ENCODE measurements around the gene SPATS2.

DNA sequence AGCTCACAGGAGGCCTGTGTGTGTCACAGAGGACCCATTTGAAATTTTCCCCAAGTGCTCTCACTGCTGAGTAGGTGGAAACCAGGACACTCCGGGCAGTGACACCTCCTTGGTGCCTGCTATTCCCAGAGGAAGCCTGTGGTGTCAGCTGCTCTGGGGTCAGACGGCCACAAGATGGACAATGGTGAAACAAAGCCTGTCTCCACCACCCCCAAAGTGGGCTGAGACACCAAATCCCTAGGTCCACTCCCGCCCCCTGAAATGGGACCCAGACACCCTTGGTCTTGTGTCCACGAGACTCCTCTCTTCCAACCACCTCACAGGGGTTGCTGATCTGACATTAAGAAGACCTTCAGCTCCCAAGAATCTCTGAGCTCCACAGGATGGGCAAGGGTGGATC lies 178.6 kb downstream of the SPATS2 start:
- no peak for TF ChIP-seq EP300 (IDR thresholded peaks at IDR 0.05)
- TF ChIP-seq, protein P1, sequence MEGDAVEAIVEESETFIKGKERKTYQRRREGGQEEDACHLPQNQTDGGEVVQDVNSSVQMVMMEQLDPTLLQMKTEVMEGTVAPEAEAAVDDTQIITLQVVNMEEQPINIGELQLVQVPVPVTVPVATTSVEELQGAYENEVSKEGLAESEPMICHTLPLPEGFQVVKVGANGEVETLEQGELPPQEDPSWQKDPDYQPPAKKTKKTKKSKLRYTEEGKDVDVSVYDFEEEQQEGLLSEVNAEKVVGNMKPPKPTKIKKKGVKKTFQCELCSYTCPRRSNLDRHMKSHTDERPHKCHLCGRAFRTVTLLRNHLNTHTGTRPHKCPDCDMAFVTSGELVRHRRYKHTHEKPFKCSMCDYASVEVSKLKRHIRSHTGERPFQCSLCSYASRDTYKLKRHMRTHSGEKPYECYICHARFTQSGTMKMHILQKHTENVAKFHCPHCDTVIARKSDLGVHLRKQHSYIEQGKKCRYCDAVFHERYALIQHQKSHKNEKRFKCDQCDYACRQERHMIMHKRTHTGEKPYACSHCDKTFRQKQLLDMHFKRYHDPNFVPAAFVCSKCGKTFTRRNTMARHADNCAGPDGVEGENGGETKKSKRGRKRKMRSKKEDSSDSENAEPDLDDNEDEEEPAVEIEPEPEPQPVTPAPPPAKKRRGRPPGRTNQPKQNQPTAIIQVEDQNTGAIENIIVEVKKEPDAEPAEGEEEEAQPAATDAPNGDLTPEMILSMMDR (IDR thresholded peaks at IDR 0.05) = no peak

Data from ovary (tissue), 3 donors.